ENCODE data around the gene CIAO1.

GRCh38 chr2:96254571-96254970, 11.5 kb upstream of the CIAO1 start:
- no peak for TF ChIP-seq CREB1 (CRISPR knock-in tag; IDR thresholded peaks at IDR 0.05)
- no peak for TF ChIP-seq CTCF (IDR thresholded peaks at IDR 0.05)
- no peak for TF ChIP-seq ERG (CRISPR knock-in tag; IDR thresholded peaks at IDR 0.05)
- no peak for TF ChIP-seq MXD4 (CRISPR knock-in tag; IDR thresholded peaks at IDR 0.05; ENCODE audit: borderline replicate concordance)
- no peak for TF ChIP-seq GABPB1 (CRISPR knock-in tag; IDR thresholded peaks at IDR 0.05)
- no peak for TF ChIP-seq ZNF138 (CRISPR knock-in tag; conservative IDR thresholded peaks at IDR 0.05)
- no peak for TF ChIP-seq JUN (CRISPR knock-in tag; IDR thresholded peaks at IDR 0.05)
- no peak for TF ChIP-seq STAT6 (CRISPR knock-in tag; conservative IDR thresholded peaks at IDR 0.05; ENCODE audit: low read depth)
- TF ChIP-seq ATF2 (CRISPR knock-in tag; IDR thresholded peaks at IDR 0.05; ENCODE audit: borderline replicate concordance, low read depth): no peak
- TF ChIP-seq MAX (CRISPR knock-in tag; IDR thresholded peaks at IDR 0.05): no peak
- no peak for TF ChIP-seq HMGXB4 (CRISPR knock-in tag; IDR thresholded peaks at IDR 0.05)

Measured in WTC11 (cell line).